Measurements from ENCODE around the gene KLHDC7B.
"Not testable (repeated sequence)": the region's sequence is repeated elsewhere in the genome, so short reads cannot be mapped to it uniquely, and the experiment has no call there.

KLHDC7B gene

DNA sequence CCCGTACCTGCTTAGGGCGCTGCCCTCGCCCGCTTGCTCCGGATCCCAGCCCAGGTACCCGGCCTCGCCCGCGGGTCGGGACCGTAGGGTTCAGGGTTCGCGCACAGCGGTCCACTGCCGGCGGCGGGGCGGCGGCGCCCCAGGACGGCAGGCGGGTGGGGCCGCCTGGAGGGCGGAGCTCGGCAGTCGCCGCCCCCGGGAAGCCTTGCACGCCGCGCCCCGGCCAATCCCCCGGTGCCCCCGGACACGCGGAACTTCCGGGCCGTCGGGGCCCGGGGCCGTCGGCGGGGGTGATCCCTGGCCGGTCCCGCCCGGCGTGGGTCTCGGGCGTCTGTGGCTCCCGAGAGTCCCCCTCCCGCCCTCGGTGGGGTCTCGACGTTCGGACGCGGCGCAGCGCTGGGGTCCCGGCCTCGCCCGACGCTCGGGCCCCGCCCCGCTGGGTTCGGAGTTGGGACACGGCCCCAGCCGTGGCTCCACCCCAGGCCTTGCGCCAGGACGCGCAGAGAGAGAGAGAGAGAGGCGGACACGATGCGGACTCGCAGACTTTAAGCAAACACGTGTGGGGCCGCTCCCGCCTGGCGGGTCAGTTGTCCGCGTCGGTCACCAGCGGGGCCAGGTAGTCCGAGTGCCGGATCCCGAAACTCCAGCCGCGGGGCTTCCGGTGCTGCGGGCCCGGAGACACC lies 15.7 kb upstream of the KLHDC7B start, which contains the start of gene TYMP:
Gene TYMP, minus strand, starts transcription at position 116 of the 683 bp plus-strand sequence. CDS start 303 bp downstream, outside the sequence.
- Mint-ChIP-seq H3K4me1 (ENCODE audit: low read depth) (peaks cover 41% of the 10 kb centered on the region), H3K27me3 (ENCODE audit: low read depth) (no peaks in the 10 kb centered on the region), H3K36me3 (ENCODE audit: low read depth) (peaks cover 13% of the 10 kb centered on the region), H3K9me3 (no peaks in the 10 kb centered on the region), H3K27ac (peak within 1 kb of the TSS; percentile 99), H3K4me3 (peak within 1 kb of the TSS; percentile 94)
- DNase-seq (ENCODE audit: low spot score) = peak; percentile 82

DNA sequence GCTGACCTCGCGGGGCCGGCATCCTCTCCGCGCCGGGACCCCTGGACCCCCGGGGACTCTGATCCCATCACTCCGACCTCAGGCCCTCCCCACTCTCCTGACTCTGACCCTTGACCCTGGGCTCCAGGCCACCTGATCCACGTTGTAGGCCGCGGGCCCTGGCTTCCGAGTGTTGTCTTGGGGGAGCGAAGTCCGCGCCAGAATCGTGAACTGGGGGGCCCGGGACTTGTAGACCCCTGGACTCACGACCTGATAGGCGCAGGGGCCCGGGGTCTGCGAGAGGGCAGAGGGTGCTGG lies 15.2 kb upstream of the KLHDC7B start:
- Mint-ChIP-seq H3K36me3 (ENCODE audit: low read depth) (peaks cover 13% of the 10 kb centered on the region), H3K27ac (peak overlapping the region; percentile 99), H3K4me3 (peak overlapping the region; percentile 94), H3K27me3 (ENCODE audit: low read depth) (no peaks in the 10 kb centered on the region), H3K4me1 (ENCODE audit: low read depth) (peaks cover 41% of the 10 kb centered on the region), H3K9me3 (no peaks in the 10 kb centered on the region)
- no peak for DNase-seq (ENCODE audit: low spot score)

DNA sequence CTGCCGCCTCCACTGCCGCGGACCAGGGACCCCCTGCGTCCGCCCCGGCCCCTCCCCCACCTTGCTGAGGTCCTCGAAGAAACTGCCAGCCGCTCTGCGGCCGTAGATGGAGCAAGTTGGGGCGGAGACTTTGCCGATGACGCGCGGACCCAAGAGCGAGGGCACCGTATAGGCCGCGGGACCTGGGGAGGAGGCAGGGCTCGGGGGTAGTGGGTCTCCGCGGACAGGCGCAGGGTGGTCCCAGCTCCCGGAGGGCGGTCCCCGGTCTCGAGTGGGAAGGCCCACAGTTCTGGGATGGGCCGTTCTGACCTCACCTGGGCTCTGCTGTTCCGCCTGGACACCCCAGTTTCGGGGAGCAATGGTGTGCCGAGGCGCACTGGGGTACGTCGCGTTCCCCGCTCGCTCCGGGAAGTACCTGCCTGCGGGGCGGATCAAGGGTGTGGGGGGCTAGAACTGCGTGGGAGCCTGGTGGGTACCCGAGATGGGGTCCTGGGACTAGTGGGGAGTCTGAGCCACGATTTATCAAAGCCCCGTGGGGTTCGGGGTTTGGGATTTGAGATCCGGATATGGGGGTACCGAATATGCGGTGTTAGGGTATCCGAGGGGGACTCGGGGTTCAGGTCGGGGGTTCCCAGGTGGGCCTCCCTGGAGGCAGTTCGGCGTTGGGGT lies 14.7 kb upstream of the KLHDC7B start:
- peak overlapping the region; percentile 94 for H3K4me3 Mint-ChIP-seq
- DNase-seq (ENCODE audit: low spot score) = peak; percentile 86
- no peaks in the 10 kb centered on the region for H3K9me3 Mint-ChIP-seq
- H3K4me1 Mint-ChIP-seq (ENCODE audit: low read depth) = peaks cover 41% of the 10 kb centered on the region
- H3K36me3 Mint-ChIP-seq (ENCODE audit: low read depth) = peaks cover 13% of the 10 kb centered on the region
- H3K27ac Mint-ChIP-seq = peak overlapping the region; percentile 99
- no peaks in the 10 kb centered on the region for H3K27me3 Mint-ChIP-seq (ENCODE audit: low read depth)

DNA sequence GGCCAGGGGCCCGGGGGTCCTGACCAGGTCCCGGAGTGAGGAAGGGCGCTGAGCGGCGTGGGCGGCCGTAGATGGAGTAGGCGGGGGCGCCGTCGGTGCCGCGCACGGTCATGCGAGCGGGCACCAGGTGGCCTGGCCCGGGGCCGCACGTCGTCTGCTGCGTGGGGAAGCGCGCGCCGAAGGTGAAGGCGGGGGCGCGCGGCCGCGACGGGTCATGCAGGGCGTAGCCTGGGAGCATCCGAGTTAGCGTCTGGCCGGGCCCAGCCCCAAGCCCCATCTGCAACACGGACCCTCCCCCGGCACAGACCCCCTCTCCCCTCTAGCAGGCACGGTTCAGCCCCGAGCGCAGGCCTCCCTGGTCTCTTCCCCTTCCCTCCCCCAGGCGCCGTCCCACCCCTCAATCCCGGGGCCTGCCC lies 14.1 kb upstream of the KLHDC7B start:
- Mint-ChIP-seq H3K4me3 (peak overlapping the region; percentile 94), H3K27ac (peak overlapping the region; percentile 99), H3K36me3 (ENCODE audit: low read depth) (peaks cover 13% of the 10 kb centered on the region), H3K9me3 (no peaks in the 10 kb centered on the region), H3K4me1 (ENCODE audit: low read depth) (peaks cover 41% of the 10 kb centered on the region), H3K27me3 (ENCODE audit: low read depth) (no peaks in the 10 kb centered on the region)
- DNase-seq (ENCODE audit: low spot score) = peak; percentile 77

DNA sequence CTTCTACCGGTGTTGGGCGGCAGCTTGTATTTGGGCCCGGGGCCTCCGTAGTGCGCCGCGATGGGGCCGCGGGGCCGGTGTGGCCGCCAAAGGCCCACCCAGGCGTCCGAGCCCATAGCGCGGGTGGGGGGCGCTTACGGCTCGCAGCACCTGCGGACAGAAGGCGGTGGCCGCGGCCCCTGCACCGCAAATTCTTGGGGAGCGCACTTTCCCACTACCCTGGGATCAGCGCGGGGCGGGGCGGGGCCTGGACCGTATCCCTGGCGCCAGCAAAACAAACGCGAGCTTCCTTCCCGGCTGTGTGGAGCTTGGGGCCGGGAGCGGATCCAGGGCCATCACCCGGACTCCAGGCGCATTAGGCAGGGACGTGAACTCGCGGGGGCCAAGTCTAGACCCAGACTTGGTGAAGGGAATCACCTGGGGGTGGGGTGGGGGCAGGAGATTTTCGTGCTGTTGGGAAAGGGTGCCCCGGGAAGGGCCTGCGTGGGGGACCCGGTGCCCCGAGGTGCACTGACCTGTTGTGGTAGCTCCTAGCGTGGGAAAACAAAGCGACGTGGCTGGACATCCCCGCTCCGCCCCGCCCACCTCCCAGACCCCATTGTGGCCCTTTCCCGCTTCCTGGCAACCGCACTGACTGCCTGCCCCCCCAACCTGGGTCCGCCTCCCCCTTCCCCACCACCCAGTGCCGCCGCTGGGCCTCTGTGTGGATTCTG lies 13.6 kb upstream of the KLHDC7B start:
- Mint-ChIP-seq H3K4me3 (peak overlapping the region; percentile 94), H3K36me3 (ENCODE audit: low read depth) (peaks cover 10% of the 10 kb centered on the region), H3K9me3 (no peaks in the 10 kb centered on the region), H3K27ac (peak overlapping the region; percentile 99), H3K27me3 (ENCODE audit: low read depth) (no peaks in the 10 kb centered on the region), H3K4me1 (ENCODE audit: low read depth) (peaks cover 38% of the 10 kb centered on the region)
- no peak for DNase-seq (ENCODE audit: low spot score)

DNA sequence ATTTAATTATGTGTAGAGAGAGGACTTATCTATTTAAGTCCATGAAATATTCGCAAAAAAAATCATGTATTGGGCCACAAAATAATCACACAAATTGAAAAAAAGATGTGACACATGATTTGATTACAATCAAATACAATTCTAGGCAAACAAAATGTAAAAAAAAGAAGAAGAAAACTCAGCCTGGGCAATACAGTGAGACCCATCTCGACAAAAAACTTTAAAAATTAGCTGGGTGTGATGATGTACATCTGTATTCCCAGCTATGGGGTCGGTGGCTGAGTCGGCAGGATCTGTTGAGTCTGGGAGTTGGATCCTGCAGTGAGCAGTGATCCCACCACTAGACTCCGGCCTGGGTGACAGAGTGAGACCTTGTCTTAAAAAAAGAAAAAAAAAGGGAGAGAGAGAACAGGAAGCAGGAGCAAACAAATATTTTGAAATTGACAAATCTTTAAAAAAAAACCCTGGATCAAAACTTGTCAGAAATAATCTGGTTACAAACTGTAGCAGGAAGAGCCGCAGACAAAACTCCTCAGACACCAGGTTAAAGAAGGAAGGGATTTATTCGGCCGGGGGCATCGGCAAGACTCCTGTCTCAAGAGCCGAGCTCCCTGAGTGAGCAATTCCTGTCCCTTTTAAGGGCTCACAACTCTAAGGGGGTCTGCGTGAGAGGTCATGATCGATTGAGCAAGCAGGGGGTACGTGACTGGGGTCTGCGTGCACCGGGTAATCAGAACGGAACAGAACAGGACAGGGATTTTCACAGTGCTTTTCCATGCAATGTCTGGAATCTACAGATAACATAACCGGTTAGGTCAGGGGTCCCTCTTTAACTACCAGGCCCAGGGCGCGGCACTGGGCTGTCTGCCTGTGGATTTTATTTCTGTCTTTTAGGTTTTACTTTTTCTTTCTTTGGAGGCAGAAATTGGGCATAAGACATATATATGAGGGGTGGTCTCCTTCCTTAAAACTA lies 12.6 kb upstream of the KLHDC7B start:
- Mint-ChIP-seq H3K4me3 (peak overlapping the region; percentile 94), H3K9me3 (no peaks in the 10 kb centered on the region), H3K36me3 (ENCODE audit: low read depth) (peaks cover 6% of the 10 kb centered on the region), H3K4me1 (ENCODE audit: low read depth) (peaks cover 39% of the 10 kb centered on the region), H3K27ac (peak overlapping the region; percentile 93), H3K27me3 (ENCODE audit: low read depth) (no peaks in the 10 kb centered on the region)
- DNase-seq (ENCODE audit: low spot score) = no peak

DNA sequence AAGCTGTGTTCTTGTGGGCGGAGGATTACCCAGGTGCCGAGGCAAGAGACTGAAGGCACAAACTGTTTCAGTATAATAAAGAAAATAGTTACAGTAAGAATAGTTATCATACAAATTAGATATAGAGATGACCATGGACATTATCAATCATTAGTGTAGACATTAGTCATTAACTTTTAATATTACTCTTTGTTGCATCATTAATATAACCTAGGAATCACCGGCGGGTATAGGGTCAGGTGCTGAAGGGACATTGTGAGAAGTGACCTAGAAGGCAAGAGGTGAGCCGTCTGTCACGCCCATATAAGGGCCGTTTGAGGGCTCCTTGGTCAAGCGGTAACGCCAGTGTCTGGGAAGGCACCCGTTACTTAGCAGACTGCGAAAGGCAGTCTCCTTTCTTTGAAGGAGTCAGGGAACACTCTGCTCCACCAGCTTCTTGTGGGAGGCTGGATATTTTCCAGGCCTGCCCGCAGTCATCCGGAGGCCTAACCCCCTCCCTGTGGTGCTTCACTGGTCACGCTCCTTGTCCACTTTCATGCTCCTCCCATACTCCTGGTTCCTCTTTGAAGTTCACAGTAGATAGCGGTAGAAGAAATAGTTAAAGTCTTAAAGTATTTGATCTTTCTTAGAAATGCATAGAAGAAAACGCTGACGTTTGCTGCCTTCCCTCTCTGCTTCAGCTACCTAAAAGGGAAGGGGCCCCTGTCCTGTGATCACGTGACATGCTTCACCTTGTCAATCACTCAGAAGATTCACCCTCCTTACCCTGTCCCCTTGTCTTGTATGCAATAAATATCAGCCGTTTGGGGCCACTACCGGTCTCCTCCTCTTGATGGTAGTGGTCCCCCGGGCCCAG lies 11.6 kb upstream of the KLHDC7B start:
- DNase-seq (ENCODE audit: low spot score); H3K27me3 Mint-ChIP-seq (ENCODE audit: low read depth); H3K9me3 Mint-ChIP-seq; H3K36me3 Mint-ChIP-seq (ENCODE audit: low read depth): not testable (repeated sequence)
- H3K27ac Mint-ChIP-seq = peak overlapping the region; percentile 93
- H3K4me3 Mint-ChIP-seq = peak overlapping the region; percentile 46
- H3K4me1 Mint-ChIP-seq (ENCODE audit: low read depth) = peaks cover 38% of the 10 kb centered on the region

DNA sequence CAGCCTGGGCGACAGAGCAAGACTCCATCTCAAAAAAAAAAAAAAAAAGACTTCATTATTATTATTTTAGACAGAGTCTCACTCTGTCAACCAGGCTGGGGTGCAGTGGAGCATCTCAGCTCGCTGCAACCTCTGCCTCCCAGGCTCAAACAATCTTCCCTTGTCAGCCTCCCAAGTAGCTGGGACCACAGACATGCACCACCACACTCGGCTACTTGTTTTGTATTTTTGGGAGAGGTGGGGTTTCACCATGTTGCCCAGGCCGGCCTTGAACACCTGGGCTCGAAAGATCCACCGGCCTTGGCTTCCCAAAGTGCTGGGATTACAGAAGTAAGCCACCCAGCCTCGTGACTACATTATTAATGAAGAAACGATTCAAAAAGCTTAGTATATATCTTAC lies 10.6 kb upstream of the KLHDC7B start:
- Mint-ChIP-seq H3K36me3 (ENCODE audit: low read depth) (peaks cover 6% of the 10 kb centered on the region), H3K4me3 (no peak overlapping the region), H3K27ac (peak overlapping the region; percentile 31), H3K4me1 (ENCODE audit: low read depth) (peaks cover 48% of the 10 kb centered on the region), H3K9me3 (no peaks in the 10 kb centered on the region), H3K27me3 (ENCODE audit: low read depth) (no peaks in the 10 kb centered on the region)
- no peak for DNase-seq (ENCODE audit: low spot score)

DNA sequence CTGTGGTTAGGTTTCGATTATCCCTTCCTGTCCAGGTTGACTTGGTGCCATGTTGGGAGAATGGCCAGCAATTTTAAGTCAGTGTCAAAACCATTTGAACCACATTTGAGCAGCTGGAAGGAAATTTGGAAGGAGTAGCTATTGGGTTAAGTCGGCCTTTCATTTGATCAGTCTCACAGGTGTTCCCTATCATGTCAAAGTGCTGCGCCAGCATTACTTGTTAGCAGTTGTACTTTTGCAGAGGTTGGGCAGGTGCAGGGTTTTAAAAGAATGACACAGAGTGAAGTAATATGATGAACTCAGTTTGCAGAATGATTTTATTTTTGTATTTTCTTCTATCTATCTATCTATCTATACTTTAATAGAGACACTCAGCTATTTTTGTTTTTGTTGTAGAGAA lies 9.5 kb upstream of the KLHDC7B start:
- Mint-ChIP-seq H3K36me3 (ENCODE audit: low read depth) (peaks cover 6% of the 10 kb centered on the region), H3K27ac (peak overlapping the region; percentile 45), H3K4me3 (no peak overlapping the region), H3K27me3 (ENCODE audit: low read depth) (no peaks in the 10 kb centered on the region), H3K9me3 (no peaks in the 10 kb centered on the region), H3K4me1 (ENCODE audit: low read depth) (peaks cover 57% of the 10 kb centered on the region)
- no peak for DNase-seq (ENCODE audit: low spot score)

DNA sequence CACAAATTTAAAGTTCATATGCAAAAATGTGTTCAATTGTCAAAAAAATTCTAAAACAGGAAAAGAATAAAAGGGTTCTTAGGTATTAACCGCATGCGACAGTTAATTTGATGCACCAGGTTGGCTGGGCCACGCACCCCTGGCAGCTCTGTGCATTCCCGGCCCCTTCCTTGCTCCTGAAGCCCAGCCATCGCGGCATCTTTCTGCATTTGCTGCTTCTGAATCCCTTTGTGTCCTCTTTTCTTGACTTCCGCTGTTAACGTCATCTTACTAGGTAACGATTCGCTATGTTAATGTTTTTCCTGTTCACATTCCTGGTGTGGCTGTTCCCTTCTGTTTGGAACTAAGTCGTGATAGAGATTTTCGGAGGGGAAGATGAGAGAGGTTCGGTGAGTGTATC lies 7.9 kb upstream of the KLHDC7B start:
- DNase-seq (ENCODE audit: low spot score) = no peak
- Mint-ChIP-seq H3K9me3 (no peaks in the 10 kb centered on the region), H3K27me3 (ENCODE audit: low read depth) (no peaks in the 10 kb centered on the region), H3K27ac (peak overlapping the region; percentile 99), H3K36me3 (ENCODE audit: low read depth) (peaks cover 6% of the 10 kb centered on the region), H3K4me3 (peak overlapping the region; percentile 57), H3K4me1 (ENCODE audit: low read depth) (peaks cover 67% of the 10 kb centered on the region)

DNA sequence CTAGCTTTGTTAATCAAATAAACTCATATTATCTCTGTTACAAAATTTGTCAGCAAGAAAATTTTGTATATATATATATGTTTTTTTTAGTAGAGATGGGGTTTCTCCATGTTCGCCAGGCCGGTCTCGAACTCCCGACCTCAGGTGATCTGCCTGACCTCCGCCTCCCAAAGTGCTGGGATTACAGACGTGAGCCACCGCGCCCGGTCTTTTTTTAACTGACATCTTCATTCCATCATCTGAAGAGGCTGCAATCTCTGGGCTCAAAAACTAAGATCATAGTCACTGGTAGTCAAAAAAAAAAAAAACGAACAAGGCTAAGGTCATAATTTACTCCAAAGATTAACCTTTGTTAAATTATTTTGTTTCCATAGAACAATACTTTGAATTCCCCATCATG lies 5.3 kb upstream of the KLHDC7B start:
- Mint-ChIP-seq H3K9me3 (no peaks in the 10 kb centered on the region), H3K27me3 (ENCODE audit: low read depth) (no peaks in the 10 kb centered on the region), H3K4me1 (ENCODE audit: low read depth) (peaks cover 60% of the 10 kb centered on the region), H3K36me3 (ENCODE audit: low read depth) (peaks cover 6% of the 10 kb centered on the region), H3K4me3 (peak overlapping the region; percentile 52), H3K27ac (peak overlapping the region; percentile 91)
- no peak for DNase-seq (ENCODE audit: low spot score)

DNA sequence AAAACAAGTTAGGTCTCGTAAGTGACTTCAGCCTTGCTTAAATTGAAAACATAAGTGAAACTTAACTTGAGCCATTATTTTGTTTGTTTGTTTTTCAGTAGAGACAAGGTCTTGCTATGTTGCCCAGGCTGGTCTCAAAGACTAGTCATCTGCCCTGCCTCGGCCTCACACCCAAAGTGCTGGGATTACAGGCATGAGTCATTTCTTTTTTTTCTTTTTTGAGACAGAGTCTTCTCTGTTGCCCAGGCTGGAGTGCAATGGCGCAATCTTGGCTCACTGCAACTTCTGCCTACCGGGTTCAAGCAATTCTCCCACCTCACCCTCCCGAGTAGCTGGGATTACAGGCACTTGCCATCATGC lies 4.1 kb upstream of the KLHDC7B start:
- H3K27me3 Mint-ChIP-seq (ENCODE audit: low read depth); H3K9me3 Mint-ChIP-seq; H3K36me3 Mint-ChIP-seq (ENCODE audit: low read depth); H3K4me3 Mint-ChIP-seq: not testable (repeated sequence)
- peak overlapping the region; percentile 91 for H3K27ac Mint-ChIP-seq
- DNase-seq (ENCODE audit: low spot score) = peak; percentile 56
- peaks cover 66% of the 10 kb centered on the region for H3K4me1 Mint-ChIP-seq (ENCODE audit: low read depth)

DNA sequence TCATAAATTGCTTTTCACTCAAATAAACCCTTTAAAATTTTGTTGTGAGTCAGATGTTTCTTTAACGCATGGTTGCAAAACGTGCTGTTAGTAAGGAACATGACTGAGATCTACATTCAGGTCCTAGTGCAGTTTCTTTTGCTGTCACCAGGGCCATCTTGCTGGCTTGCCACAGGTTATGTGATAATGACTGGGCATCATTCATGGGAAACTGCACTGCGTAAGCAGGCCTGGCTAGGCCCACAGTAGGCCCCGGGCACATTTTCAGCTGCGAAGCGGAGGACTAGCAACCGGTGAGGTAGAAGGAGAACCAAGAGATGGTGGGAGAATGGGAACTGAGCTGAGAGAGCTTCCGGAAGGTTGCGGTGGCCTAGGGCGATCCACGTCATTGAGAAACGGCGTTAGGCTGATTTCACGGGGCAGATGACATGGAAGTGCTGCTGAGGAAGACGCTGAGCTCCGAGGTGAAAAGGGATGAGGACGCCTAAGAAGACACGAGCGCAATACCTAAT lies 3.2 kb upstream of the KLHDC7B start:
- Mint-ChIP-seq H3K27me3 (ENCODE audit: low read depth) (no peaks in the 10 kb centered on the region), H3K36me3 (ENCODE audit: low read depth) (peaks cover 6% of the 10 kb centered on the region), H3K27ac (peak overlapping the region; percentile 68), H3K9me3 (no peaks in the 10 kb centered on the region), H3K4me1 (ENCODE audit: low read depth) (peaks cover 62% of the 10 kb centered on the region), H3K4me3 (peak overlapping the region; percentile 20)
- no peak for DNase-seq (ENCODE audit: low spot score)
